ENCODE data around the gene PKHD1.

PKHD1 gene

DNA sequence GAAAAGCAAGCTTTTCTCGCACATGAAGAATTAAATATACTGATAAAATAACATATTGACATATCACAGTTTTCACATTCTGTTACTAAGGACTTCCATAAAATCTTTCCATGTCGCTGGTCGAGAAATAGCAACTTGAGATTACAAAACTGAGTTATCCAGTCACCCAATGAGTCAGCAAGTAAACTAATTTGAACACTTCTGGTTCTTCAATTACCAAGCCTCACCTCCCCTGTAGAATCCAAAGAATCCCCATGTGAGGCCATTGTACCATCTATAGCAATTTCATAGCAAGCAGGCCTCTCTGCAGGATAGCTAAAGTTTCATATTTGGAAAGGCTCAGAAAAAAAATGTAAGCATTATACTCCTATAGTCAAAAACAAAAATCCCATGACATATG lies 87.3 kb downstream of the PKHD1 start:
- no peaks in the 10 kb centered on the region for H3K36me3 ChIP-seq (ENCODE audit: insufficient read depth, low read length)
- H2AFZ ChIP-seq (ENCODE audit: low read length) = no peak overlapping the region
- H3K9me3 ChIP-seq (ENCODE audit: low read length) = no peaks in the 10 kb centered on the region
- H3K4me2 ChIP-seq (ENCODE audit: low read length) = no peak overlapping the region
- H3K4me1 ChIP-seq (ENCODE audit: insufficient read depth, low read length, severe bottlenecking) = peaks cover 8% of the 10 kb centered on the region
- H3K9me2 ChIP-seq (ENCODE audit: low read depth, low read length) = no peaks in the 10 kb centered on the region
- H4K20me1 ChIP-seq (ENCODE audit: insufficient read depth, low read length) = no peaks in the 10 kb centered on the region
- TF ChIP-seq, protein P1, sequence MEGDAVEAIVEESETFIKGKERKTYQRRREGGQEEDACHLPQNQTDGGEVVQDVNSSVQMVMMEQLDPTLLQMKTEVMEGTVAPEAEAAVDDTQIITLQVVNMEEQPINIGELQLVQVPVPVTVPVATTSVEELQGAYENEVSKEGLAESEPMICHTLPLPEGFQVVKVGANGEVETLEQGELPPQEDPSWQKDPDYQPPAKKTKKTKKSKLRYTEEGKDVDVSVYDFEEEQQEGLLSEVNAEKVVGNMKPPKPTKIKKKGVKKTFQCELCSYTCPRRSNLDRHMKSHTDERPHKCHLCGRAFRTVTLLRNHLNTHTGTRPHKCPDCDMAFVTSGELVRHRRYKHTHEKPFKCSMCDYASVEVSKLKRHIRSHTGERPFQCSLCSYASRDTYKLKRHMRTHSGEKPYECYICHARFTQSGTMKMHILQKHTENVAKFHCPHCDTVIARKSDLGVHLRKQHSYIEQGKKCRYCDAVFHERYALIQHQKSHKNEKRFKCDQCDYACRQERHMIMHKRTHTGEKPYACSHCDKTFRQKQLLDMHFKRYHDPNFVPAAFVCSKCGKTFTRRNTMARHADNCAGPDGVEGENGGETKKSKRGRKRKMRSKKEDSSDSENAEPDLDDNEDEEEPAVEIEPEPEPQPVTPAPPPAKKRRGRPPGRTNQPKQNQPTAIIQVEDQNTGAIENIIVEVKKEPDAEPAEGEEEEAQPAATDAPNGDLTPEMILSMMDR (IDR thresholded peaks at IDR 0.05; ENCODE audit: low read length) = no peak
- no peak for TF ChIP-seq EZH2 (IDR thresholded peaks at IDR 0.05; ENCODE audit: borderline replicate concordance, low read length)
- no peak overlapping the region for H3K27ac ChIP-seq (ENCODE audit: low read depth, low read length, poor library complexity, severe bottlenecking)
- H3K79me2 ChIP-seq (ENCODE audit: insufficient read depth, low read length) = no peaks in the 10 kb centered on the region
- H3F3A ChIP-seq (ENCODE audit: insufficient read depth, low read length) = no peaks in the 10 kb centered on the region
- no peak overlapping the region for H3K9ac ChIP-seq (ENCODE audit: low read length)
- H3K4me3 ChIP-seq (ENCODE audit: low read depth, low read length, poor library complexity, severe bottlenecking) = no peak overlapping the region
- no peaks in the 10 kb centered on the region for H3K27me3 ChIP-seq (ENCODE audit: insufficient read depth, low read length)

DNA sequence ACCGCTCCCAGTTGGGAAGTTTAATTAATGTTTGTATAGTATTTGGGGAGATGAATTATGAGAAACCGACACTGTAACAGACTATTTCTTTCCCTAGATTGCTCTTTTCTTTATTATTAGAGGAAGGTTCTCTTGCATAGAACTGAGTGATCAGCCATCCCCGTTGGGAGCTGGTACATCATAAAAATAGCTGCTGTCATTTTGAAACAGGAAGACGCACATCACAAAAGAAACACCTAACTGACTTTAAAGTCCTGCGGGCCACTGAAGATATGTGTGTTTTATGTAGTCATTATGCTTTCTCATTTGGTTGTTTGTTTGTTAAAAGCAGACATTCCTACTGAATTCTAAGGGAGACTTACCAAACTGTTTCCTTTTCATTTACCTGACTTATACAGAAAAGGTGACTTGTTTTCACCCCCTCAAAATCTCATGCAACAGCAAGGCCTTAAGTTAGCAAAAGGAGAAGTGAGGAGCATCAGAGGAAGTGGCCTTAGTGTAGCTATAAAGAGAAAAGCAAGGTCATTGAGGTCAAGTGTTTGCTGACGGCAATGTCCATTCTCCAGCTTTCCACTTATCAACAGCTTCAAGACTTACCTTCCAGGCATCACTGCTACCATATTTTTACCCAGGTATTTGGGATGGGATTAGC lies 91.0 kb downstream of the PKHD1 start:
- Histone ChIP-seq H3K27ac (ENCODE audit: low read depth, low read length, poor library complexity, severe bottlenecking) (no peak overlapping the region), H2AFZ (ENCODE audit: low read length) (no peak overlapping the region)

DNA sequence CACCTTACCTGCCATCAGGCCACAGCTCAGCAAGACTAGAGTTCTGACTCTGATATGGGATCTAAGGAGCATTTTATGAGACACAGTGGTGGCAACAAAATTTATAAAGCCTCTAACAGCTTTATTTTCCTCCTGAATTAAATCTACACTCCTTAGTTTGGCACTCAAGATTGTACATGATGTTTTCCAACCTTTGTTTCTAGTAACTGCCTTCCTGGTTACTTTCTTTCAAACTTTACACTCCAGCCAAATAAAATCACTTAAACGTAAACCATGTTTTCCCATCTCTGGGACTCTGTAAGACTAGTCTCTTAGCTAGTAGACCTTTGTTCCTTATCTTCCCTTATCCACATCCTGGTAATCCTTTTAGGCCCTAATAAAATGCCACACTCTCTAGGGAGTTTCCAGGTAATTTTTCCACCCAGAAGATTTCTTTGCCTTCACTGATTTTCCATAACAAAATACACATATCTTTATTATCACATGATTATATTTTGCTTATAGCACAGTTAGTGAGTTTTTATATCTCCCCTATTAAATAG lies 92.1 kb downstream of the PKHD1 start:
- Histone ChIP-seq H2AFZ (ENCODE audit: low read length) (no peak overlapping the region), H3K79me2 (ENCODE audit: insufficient read depth, low read length) (no peaks in the 10 kb centered on the region), H3K9me3 (ENCODE audit: low read length) (no peaks in the 10 kb centered on the region), H3K36me3 (ENCODE audit: insufficient read depth, low read length) (no peaks in the 10 kb centered on the region), H3K27me3 (ENCODE audit: insufficient read depth, low read length) (no peaks in the 10 kb centered on the region), H3K9me2 (ENCODE audit: low read depth, low read length) (no peaks in the 10 kb centered on the region), H3K4me3 (ENCODE audit: low read depth, low read length, poor library complexity, severe bottlenecking) (no peak overlapping the region), H3K27ac (ENCODE audit: low read depth, low read length, poor library complexity, severe bottlenecking) (no peak overlapping the region), H3K4me1 (ENCODE audit: insufficient read depth, low read length, severe bottlenecking) (peaks cover 8% of the 10 kb centered on the region), H3K9ac (ENCODE audit: low read length) (no peak overlapping the region), H4K20me1 (ENCODE audit: insufficient read depth, low read length) (no peaks in the 10 kb centered on the region), H3F3A (ENCODE audit: insufficient read depth, low read length) (no peaks in the 10 kb centered on the region), H3K4me2 (ENCODE audit: low read length) (no peak overlapping the region)
- TF ChIP-seq, protein P1 (IDR thresholded peaks at IDR 0.05; ENCODE audit: low read length) = no peak
- no peak for TF ChIP-seq EZH2 (IDR thresholded peaks at IDR 0.05; ENCODE audit: borderline replicate concordance, low read length)

More for the DNA sequence above, 91.0 kb downstream of the PKHD1 start:
- H3K4me3 ChIP-seq (ENCODE audit: low read depth, low read length, poor library complexity, severe bottlenecking) = no peak overlapping the region
- H3K4me1 ChIP-seq (ENCODE audit: insufficient read depth, low read length, severe bottlenecking) = peaks cover 8% of the 10 kb centered on the region
- H3K9me3 ChIP-seq (ENCODE audit: low read length) = no peaks in the 10 kb centered on the region
- H3K79me2 ChIP-seq (ENCODE audit: insufficient read depth, low read length) = no peaks in the 10 kb centered on the region
- no peaks in the 10 kb centered on the region for H4K20me1 ChIP-seq (ENCODE audit: insufficient read depth, low read length)
- no peaks in the 10 kb centered on the region for H3F3A ChIP-seq (ENCODE audit: insufficient read depth, low read length)
- H3K9ac ChIP-seq (ENCODE audit: low read length) = no peak overlapping the region
- H3K9me2 ChIP-seq (ENCODE audit: low read depth, low read length) = no peaks in the 10 kb centered on the region
- H3K27me3 ChIP-seq (ENCODE audit: insufficient read depth, low read length) = no peaks in the 10 kb centered on the region
- no peaks in the 10 kb centered on the region for H3K36me3 ChIP-seq (ENCODE audit: insufficient read depth, low read length)
- H3K4me2 ChIP-seq (ENCODE audit: low read length) = no peak overlapping the region
- TF ChIP-seq EZH2 (IDR thresholded peaks at IDR 0.05; ENCODE audit: borderline replicate concordance, low read length) = no peak
- TF ChIP-seq, protein P1 (IDR thresholded peaks at IDR 0.05; ENCODE audit: low read length) = no peak

All from OCI-LY1 (cell line).